Glutamatergic neuron (in vitro differentiated cells): Measurements from ENCODE around the gene TMBIM4. TPM values are rescaled to one million over a fixed set of nuclear protein-coding genes. Genes with fewer than 3 reads are reported as not detected.

Experiments
- DNase-seq: peaks from one replicate; pipeline ENCODE4 v3.0.0; 2022
- H3K27ac Mint-ChIP-seq: one replicate; pipeline ENCODE4 v1.8.0; 2020; ENCODE audit warnings: mild to moderate bottlenecking, mixed read lengths, inconsistent platforms; ENCODE audit not compliant: unreplicated experiment
- H3K27me3 Mint-ChIP-seq: one replicate; pipeline ENCODE4 v1.8.0; 2020; ENCODE audit warnings: mild to moderate bottlenecking, moderate library complexity, mixed read lengths, inconsistent platforms; ENCODE audit not compliant: unreplicated experiment
- H3K36me3 Mint-ChIP-seq: one replicate; pipeline ENCODE4 v1.8.0; 2020; ENCODE audit warnings: mild to moderate bottlenecking, mixed read lengths, inconsistent platforms; ENCODE audit not compliant: unreplicated experiment
- H3K4me1 Mint-ChIP-seq: one replicate; pipeline ENCODE4 v1.8.0; 2020; ENCODE audit warnings: mild to moderate bottlenecking, low read depth, mixed read lengths, inconsistent platforms; ENCODE audit not compliant: unreplicated experiment
- H3K4me3 Mint-ChIP-seq: one replicate; pipeline ENCODE4 v1.8.0; 2020; ENCODE audit warnings: mild to moderate bottlenecking, mixed read lengths, inconsistent platforms; ENCODE audit not compliant: unreplicated experiment
- H3K9me3 Mint-ChIP-seq: one replicate; pipeline ENCODE4 v1.8.0; 2020; ENCODE audit warnings: mild to moderate bottlenecking, moderate library complexity, mixed read lengths, inconsistent platforms; ENCODE audit not compliant: unreplicated experiment
- total RNA-seq: library from RNA; stranded (reverse); fragmentation: NEBNext Ultra II Directional; extraction: Animal tissue kit (Norgen Biotek cat#: 25700); gene quantifications from one replicate; pipeline ENCODE4 v1.2.1, GENCODE V29; 2021; ENCODE audit not compliant: unreplicated experiment
- TF ChIP-seq, protein P1 (sequence below): fragments of 200-600 bp; sonication (generic); IDR thresholded peaks from one replicate; pipeline ENCODE4 v1.5.0; 2021; ENCODE audit not compliant: partially characterized antibody, unreplicated experiment

The TMBIM4 gene
- total RNA-seq, 1 donor from 2014 or later = 26.6 TPM

DNA sequence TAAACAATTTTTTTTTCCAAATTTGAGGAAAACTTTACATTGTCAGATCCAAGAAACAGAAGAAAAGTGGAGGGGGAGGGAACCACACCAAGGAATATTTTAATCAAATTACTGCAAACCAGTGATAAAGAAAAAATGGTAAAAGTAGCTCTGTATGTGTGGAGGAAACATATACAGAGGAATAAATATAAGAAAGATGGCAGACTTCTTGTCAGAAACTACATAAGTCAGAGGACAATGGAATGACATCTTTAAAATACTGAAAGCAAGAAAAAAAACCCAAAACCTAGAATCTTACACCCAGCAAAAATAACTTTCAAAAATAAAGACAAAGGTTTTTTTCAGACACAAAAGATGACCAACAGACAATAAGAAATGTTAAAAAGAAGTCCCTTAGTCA, 29.1 kb downstream of the TMBIM4 start:
- TF ChIP-seq, protein P1, sequence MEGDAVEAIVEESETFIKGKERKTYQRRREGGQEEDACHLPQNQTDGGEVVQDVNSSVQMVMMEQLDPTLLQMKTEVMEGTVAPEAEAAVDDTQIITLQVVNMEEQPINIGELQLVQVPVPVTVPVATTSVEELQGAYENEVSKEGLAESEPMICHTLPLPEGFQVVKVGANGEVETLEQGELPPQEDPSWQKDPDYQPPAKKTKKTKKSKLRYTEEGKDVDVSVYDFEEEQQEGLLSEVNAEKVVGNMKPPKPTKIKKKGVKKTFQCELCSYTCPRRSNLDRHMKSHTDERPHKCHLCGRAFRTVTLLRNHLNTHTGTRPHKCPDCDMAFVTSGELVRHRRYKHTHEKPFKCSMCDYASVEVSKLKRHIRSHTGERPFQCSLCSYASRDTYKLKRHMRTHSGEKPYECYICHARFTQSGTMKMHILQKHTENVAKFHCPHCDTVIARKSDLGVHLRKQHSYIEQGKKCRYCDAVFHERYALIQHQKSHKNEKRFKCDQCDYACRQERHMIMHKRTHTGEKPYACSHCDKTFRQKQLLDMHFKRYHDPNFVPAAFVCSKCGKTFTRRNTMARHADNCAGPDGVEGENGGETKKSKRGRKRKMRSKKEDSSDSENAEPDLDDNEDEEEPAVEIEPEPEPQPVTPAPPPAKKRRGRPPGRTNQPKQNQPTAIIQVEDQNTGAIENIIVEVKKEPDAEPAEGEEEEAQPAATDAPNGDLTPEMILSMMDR = no peak
- H3K27me3 Mint-ChIP-seq = no peaks in the 10 kb centered on the region
- peaks cover 31% of the 10 kb centered on the region for H3K36me3 Mint-ChIP-seq

DNA sequence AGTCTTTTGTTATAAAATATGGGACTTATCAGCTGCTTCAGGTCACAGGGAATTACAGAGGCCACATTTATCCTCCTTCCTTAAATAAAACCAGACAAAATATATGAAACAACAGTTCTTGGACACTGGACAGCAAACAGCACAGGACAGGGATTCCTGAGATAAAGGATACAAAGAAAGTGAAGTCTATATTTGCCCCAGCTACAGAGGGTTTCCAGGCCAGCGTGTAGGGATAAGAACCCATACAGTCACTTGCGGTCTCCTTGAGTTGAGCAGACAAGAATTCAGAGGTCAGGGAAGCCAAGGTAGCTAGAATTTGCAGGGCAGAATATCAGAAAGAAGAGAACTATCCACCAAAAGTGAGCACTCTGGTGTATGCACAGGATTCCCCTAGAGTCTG, 30.5 kb downstream of the TMBIM4 start:
- Mint-ChIP-seq H3K36me3 (peaks cover 31% of the 10 kb centered on the region), H3K4me3 (no peak overlapping the region), H3K4me1 (no peaks in the 10 kb centered on the region), H3K27me3 (no peaks in the 10 kb centered on the region), H3K9me3 (peaks cover 5% of the 10 kb centered on the region), H3K27ac (no peak overlapping the region)
- no peak for DNase-seq
- TF ChIP-seq, protein P1 = no peak

More for the DNA sequence above, 29.1 kb downstream of the TMBIM4 start:
- Mint-ChIP-seq H3K27ac (no peak overlapping the region), H3K9me3 (peaks cover 5% of the 10 kb centered on the region), H3K4me3 (no peak overlapping the region), H3K4me1 (no peaks in the 10 kb centered on the region)
- DNase-seq = no peak

DNA sequence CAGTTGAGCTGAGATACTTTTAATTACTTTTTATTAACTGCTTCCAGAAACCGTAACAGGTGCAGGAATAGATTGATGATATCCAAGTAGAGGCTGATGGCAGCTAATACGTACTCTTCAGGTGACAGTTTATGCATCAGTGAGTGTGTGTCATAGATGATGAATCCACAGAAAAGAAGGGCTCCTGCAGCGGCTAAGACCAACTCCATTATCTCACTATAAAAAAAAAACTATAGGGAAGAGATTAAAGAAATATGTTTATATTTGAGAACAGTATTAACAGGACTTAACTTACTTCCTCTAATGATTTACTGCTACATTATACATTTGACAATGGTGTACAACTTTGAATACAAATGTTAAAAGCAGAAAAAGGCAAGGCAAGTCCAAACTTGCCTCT, 31.9 kb downstream of the TMBIM4 start:
- Mint-ChIP-seq H3K4me3 (no peak overlapping the region), H3K9me3 (peaks cover 6% of the 10 kb centered on the region), H3K27ac (no peak overlapping the region), H3K27me3 (no peaks in the 10 kb centered on the region), H3K4me1 (no peaks in the 10 kb centered on the region), H3K36me3 (peaks cover 31% of the 10 kb centered on the region)
- no peak for DNase-seq
- TF ChIP-seq, protein P1 = no peak

DNA sequence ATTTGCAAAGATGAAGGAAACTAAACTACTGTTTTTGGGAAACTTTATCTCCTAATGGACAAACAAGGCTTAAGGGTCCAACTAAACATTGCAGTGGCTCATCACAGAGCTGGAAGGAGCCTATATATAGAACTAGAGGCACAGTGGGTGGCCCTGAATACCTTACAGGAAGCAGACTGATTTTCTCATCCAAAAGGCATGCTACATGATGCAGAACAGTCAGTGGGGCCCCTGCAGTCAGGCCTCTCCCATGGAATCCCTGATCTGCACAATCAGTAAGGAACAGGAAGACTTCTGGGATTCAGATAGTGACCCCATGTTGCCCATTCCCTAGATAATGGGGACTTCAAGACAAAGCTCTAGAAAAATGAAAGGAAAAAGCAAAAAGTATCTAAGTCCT, 37.4 kb downstream of the TMBIM4 start:
- Mint-ChIP-seq H3K4me3 (no peak overlapping the region), H3K4me1 (peaks cover 10% of the 10 kb centered on the region), H3K27ac (no peak overlapping the region), H3K36me3 (peaks cover 6% of the 10 kb centered on the region), H3K9me3 (peaks cover 5% of the 10 kb centered on the region), H3K27me3 (no peaks in the 10 kb centered on the region)
- TF ChIP-seq, protein P1 = no peak
- no peak for DNase-seq

DNA sequence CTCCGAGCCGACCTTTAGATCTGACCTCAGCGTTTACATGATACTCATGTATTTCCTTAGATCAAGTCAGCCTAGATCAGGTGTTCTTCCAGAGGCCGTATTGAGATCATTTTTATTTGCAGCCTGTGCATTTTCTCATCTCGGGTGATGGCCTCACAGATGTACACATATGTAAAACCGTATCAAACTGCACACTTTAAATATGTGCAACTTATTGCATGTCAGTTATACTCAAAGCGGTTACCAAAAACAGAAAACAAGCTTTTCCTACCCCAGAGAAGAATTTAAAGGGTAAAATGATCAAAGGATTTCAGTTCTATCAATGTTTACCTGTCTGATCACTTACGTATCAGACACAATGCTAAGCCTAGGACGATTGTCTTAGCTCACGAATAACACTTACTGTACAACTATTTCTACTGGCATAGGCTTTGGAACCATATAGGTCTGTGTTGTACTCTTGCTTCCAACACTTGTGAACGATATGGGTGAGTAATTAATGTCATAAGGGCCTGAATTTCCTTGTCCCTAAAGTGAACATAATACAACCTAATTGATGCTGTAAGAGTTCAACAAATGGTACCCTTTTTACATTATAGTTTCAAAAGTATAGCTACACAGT, 38.6 kb downstream of the TMBIM4 start:
- Mint-ChIP-seq H3K9me3 (peaks cover 5% of the 10 kb centered on the region), H3K4me1 (peaks cover 10% of the 10 kb centered on the region), H3K27ac (peak overlapping the region; percentile 41), H3K4me3 (peak overlapping the region; percentile 98), H3K27me3 (no peaks in the 10 kb centered on the region), H3K36me3 (peaks cover 2% of the 10 kb centered on the region)
- TF ChIP-seq, protein P1 = no peak
- DNase-seq = no peak
